Thyroid gland (tissue), 4 donors: ENCODE data around the gene AGBL4. TPM values are rescaled to one million over a fixed set of nuclear protein-coding genes. Genes with fewer than 3 reads are reported as not detected.

ENCODE experiments used
- DNase-seq, 2 donors: peaks; one replicate each; pipeline ENCODE4 v3.0.0-alpha.2; 2019
- H3K27ac ChIP-seq, 3 donors: fragments of 200-600 bp; sonication (generic); 1 replicate in 2 of 3; 2 replicates in 1 of 3; pipeline ENCODE4 v1.5.1; 2016 to 2019; ENCODE audit warnings: mild to moderate bottlenecking in 1 of 3, moderate library complexity in 1 of 3
- H3K27me3 ChIP-seq: fragments of 200-600 bp; sonication (generic); one replicate; pipeline ENCODE4 v1.5.1; 2019
- H3K36me3 ChIP-seq, 2 donors: fragments of 200-600 bp; sonication (generic); one replicate each; pipeline ENCODE4 v1.5.1; 2016 to 2019
- H3K4me1 ChIP-seq, 2 donors: fragments of 200-600 bp; sonication (generic); one replicate each; pipeline ENCODE4 v1.5.1; 2017 to 2019
- H3K4me3 ChIP-seq, 3 donors: fragments of 200-600 bp; sonication (generic); replicated peaks in 1 of 3; 1 replicate in 2 of 3; 2 replicates in 1 of 3; pipeline ENCODE4 v1.5.1; 2016; ENCODE audit warnings: mild to moderate bottlenecking in 1 of 3
- H3K9me3 ChIP-seq: fragments of 200-600 bp; sonication (generic); one replicate; pipeline ENCODE4 v1.5.1; 2017
- CTCF ChIP-seq, 6 experiments: fragments of 200-600 bp in 3 of 6; fragments of 450-650 bp in 3 of 6; sonication (generic) in 3 of 6; IDR thresholded peaks; one replicate each; pipeline ENCODE4 v1.5.1; 2016 to 2019; ENCODE audit warnings: antibody characterized with exemption in 6 of 6, mild to moderate bottlenecking in 2 of 6, inconsistent platforms in 1 of 6, moderate library complexity in 1 of 6
- POLR2A ChIP-seq, 2 donors: fragments of 450-650 bp; IDR thresholded peaks; one replicate each; pipeline ENCODE4 v1.6.1; 2017; ENCODE audit warnings: antibody characterized with exemption in 2 of 2, mild to moderate bottlenecking in 2 of 2, moderate library complexity in 1 of 2
- WGBS, 2 donors: methylation state at CpG; one replicate each; pipeline ENCODE4 v1.1.5; 2017; 5-methylcytosine and 5-hydroxymethylcytosine counted together
- intact Hi-C: fragments of 100-400 bp; cut with DNase I; formaldehyde crosslinking; loops from one replicate; pipeline ENCODE4 v1.15.1; 2023
- total RNA-seq, 4 donors: library from RNA; depleted of rRNA; stranded (reverse); fragments of >200 nt; gene quantifications; one replicate each; pipeline ENCODE4 v1.2.3, GENCODE V29; 2016

Gene AGBL4
- total RNA-seq, 4 donors from 2014 or later: 2.1 to 6.0 (median 4.8) TPM

GRCh38 chr1:48829446-48829845, 1194.3 kb downstream of the AGBL4 start:
- intact Hi-C loops: no loop called here

GRCh38 chr1:48823168-48823567, 1200.6 kb downstream of the AGBL4 start:
- H3K4me3 ChIP-seq: no peak overlapping the region
- no peaks in the 10 kb centered on the region for H3K9me3 ChIP-seq
- no peak for TF ChIP-seq CTCF (IDR thresholded peaks at IDR 0.05)
- TF ChIP-seq POLR2A (IDR thresholded peaks at IDR 0.05): no peak
- no peaks in the 10 kb centered on the region for H3K27me3 ChIP-seq
- peak overlapping the region in 1 of 3 donors; percentile 28 for H3K27ac ChIP-seq
- peak; percentile 71 to 74 for DNase-seq
- intact Hi-C loops: no loop called here
- no peaks in the 10 kb centered on the region for H3K36me3 ChIP-seq
- H3K4me1 ChIP-seq: peaks cover 8% of the 10 kb centered on the region in 2 donors

More at GRCh38 chr1:48829446-48829845, 1194.3 kb downstream of the AGBL4 start:
- no peaks in the 10 kb centered on the region for H3K9me3 ChIP-seq
- no peaks in the 10 kb centered on the region for H3K36me3 ChIP-seq
- DNase-seq: no peak
- H3K4me1 ChIP-seq: no peaks in the 10 kb centered on the region
- H3K4me3 ChIP-seq: no peak overlapping the region
- no peak for TF ChIP-seq CTCF (IDR thresholded peaks at IDR 0.05)
- TF ChIP-seq POLR2A (IDR thresholded peaks at IDR 0.05): no peak
- no peaks in the 10 kb centered on the region for H3K27me3 ChIP-seq
- H3K27ac ChIP-seq: no peak overlapping the region

GRCh38 chr1:48820491-48820890, 1203.3 kb downstream of the AGBL4 start:
- no peaks in the 10 kb centered on the region for H3K9me3 ChIP-seq
- no peak overlapping the region for H3K27ac ChIP-seq
- peaks cover 8% of the 10 kb centered on the region in 2 donors for H3K4me1 ChIP-seq
- no peak overlapping the region for H3K4me3 ChIP-seq
- WGBS, 2 donors: 94 to 95% methylated on average over 3 of the region's 3 CpGs
- intact Hi-C loops: no loop called here
- TF ChIP-seq CTCF (IDR thresholded peaks at IDR 0.05): no peak
- TF ChIP-seq POLR2A (IDR thresholded peaks at IDR 0.05): no peak
- no peaks in the 10 kb centered on the region for H3K36me3 ChIP-seq
- no peak for DNase-seq
- H3K27me3 ChIP-seq: no peaks in the 10 kb centered on the region

GRCh38 chr1:48817505-48818114, 1206.1 kb downstream of the AGBL4 start:
- peak; percentile 65 to 73 for DNase-seq
- intact Hi-C loops: loop anchor here (5.0 kb wide), 1 partner anchor 140 kb away; no protein-coding TSS in a partner anchor
- H3K36me3 ChIP-seq: no peaks in the 10 kb centered on the region
- H3K9me3 ChIP-seq: no peaks in the 10 kb centered on the region
- H3K4me1 ChIP-seq: no peaks in the 10 kb centered on the region
- 46 to 61% methylated on average over 4 of the region's 4 CpGs for WGBS, 2 donors
- no peak overlapping the region for H3K4me3 ChIP-seq
- H3K27ac ChIP-seq: no peak overlapping the region
- TF ChIP-seq POLR2A (IDR thresholded peaks at IDR 0.05): no peak
- peak in 5 of 6 experiments; percentile 29 to 83 (median 55) for TF ChIP-seq CTCF (IDR thresholded peaks at IDR 0.05)
- H3K27me3 ChIP-seq: no peaks in the 10 kb centered on the region

- TF ChIP-seq POLR2A (IDR thresholded peaks at IDR 0.05): no peak
- TF ChIP-seq CTCF (IDR thresholded peaks at IDR 0.05): no peak
- no peaks in the 10 kb centered on the region for H3K27me3 ChIP-seq
- peaks cover 0 to 6% of the 10 kb centered on the region in 2 donors for H3K4me1 ChIP-seq
- no peaks in the 10 kb centered on the region for H3K9me3 ChIP-seq
- 57 to 59% methylated on average over 4 of the region's 4 CpGs for WGBS, 2 donors
- H3K36me3 ChIP-seq: no peaks in the 10 kb centered on the region
- no peak overlapping the region for H3K4me3 ChIP-seq
- no peak overlapping the region for H3K27ac ChIP-seq
- no peak for DNase-seq
- intact Hi-C loops: no loop called here
Measured at GRCh38 chr1:48810740-48811139, 1213.0 kb downstream of the AGBL4 start.
